SU-DHL-6 (cell line): ENCODE data around the gene TMEM232.

Source experiments
- H2AFZ ChIP-seq: fragments of 200-600 bp; sonication (generic); 2 replicates; pipeline ENCODE4 v1.6.1; 2014; ENCODE audit warnings: low read depth, mild to moderate bottlenecking, moderate library complexity, mixed read lengths, antibody characterized with exemption, low read length; ENCODE audit not compliant: severe bottlenecking
- H3F3A ChIP-seq: fragments of 200-600 bp; shearing (Covaris generic); 2 replicates; pipeline ENCODE4 v1.6.0; 2016; ENCODE audit warnings: antibody characterized with exemption, mild to moderate bottlenecking; ENCODE audit not compliant: insufficient read depth
- H3K27ac ChIP-seq: fragments of 200-600 bp; sonication (generic); 2 replicates; pipeline ENCODE4 v1.5.1; 2016; ENCODE audit warnings: low read depth, mild to moderate bottlenecking, low read length, moderate library complexity, mixed read lengths
- H3K27me3 ChIP-seq: fragments of 200-600 bp; sonication (generic), shearing (Covaris generic); 2 replicates; pipeline ENCODE4 v1.6.0; 2014; ENCODE audit warnings: mild to moderate bottlenecking, low read length
- H3K36me3 ChIP-seq: fragments of 200-600 bp; sonication (generic); 2 replicates; pipeline ENCODE4 v1.6.1; 2014; ENCODE audit warnings: mild to moderate bottlenecking, low read length, mixed read lengths
- H3K4me2 ChIP-seq: fragments of 300-600, 200-600 bp; shearing (Covaris generic), sonication (generic); 2 replicates; pipeline ENCODE4 v1.6.0; 2014; ENCODE audit warnings: low read length, low read depth, mild to moderate bottlenecking; ENCODE audit not compliant: poor library complexity, severe bottlenecking
- H3K4me3 ChIP-seq: fragments of 200-600 bp; sonication (generic); 2 replicates; pipeline ENCODE4 v1.5.1; 2014; ENCODE audit warnings: antibody characterized with exemption, low read length, mild to moderate bottlenecking, mixed read lengths; ENCODE audit not compliant: insufficient read depth, poor library complexity, severe bottlenecking
- H3K79me2 ChIP-seq: fragments of 200-600 bp; sonication (generic); 2 replicates; pipeline ENCODE4 v1.6.1; 2014; ENCODE audit warnings: mild to moderate bottlenecking, low read length, moderate library complexity; ENCODE audit not compliant: insufficient read depth
- H3K9ac ChIP-seq: fragments of 200-600 bp; sonication (generic); 2 replicates; pipeline ENCODE4 v1.7.0; 2014; ENCODE audit warnings: mild to moderate bottlenecking, low read length
- H3K9me2 ChIP-seq: fragments of 200-600 bp; sonication (generic); replicated peaks from 2 replicates; pipeline ENCODE4 v1.6.1; 2014; ENCODE audit warnings: low read length; ENCODE audit not compliant: insufficient read depth
- H3K9me3 ChIP-seq: fragments of 200-600 bp; sonication (generic); 2 replicates; pipeline ENCODE4 v1.6.1; 2014; ENCODE audit warnings: low read length, mixed read lengths; ENCODE audit not compliant: insufficient read depth
- H4K20me1 ChIP-seq: fragments of 200-600 bp; sonication (generic); 2 replicates; pipeline ENCODE4 v1.6.1; 2014; ENCODE audit warnings: low read depth, mild to moderate bottlenecking, antibody characterized with exemption, low read length, moderate library complexity, mixed read lengths
- CTCF ChIP-seq: fragments of 200-600 bp; sonication (generic); IDR thresholded peaks from one replicate; pipeline ENCODE4 v1.5.1; 2017; ENCODE audit warnings: antibody characterized with exemption, mild to moderate bottlenecking, low read length, moderate library complexity; ENCODE audit not compliant: insufficient read depth, poor library complexity, severe bottlenecking
- EZH2phosphoT487 ChIP-seq: fragments of 200-600 bp; sonication (generic), shearing (Covaris generic); conservative IDR thresholded peaks from 2 replicates; pipeline ENCODE4 v1.6.1; 2018; ENCODE audit warnings: mild to moderate bottlenecking, antibody characterized with exemption, low read length, moderate library complexity, mixed read lengths

The TMEM232 gene

DNA sequence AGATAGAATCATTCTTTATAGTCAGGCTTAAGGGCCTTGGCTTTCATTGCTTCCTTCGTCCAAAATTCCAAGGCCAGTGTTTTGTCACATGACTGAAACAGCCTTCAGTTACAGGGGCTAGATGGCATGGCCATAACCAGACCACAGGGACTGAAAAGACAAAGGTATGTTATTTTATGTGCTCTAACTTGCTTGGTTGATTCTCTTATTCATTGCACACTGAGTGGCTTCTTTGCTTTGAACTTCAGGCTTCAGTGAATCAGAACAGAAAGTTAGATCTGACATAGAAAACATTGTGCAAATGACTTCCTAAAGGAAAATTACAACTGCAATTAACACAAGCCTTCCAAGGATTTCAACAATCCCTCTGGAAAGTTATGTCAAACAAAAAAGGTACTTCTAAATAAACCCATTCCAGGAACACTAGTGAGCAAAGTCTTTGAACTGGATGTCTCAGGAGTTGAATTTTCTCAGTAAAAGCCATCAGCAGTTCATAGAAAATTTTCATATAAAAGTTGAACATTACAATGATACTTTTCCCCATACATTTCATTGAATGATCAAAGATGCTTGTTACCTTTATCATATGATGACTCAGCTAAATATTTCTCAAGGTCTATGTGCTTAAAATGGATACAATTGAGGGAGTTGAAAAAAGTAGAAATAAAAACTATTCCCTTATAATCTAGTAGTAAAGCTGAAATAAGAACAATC, 355.3 kb downstream of the TMEM232 start:
- no peaks in the 10 kb centered on the region for H3K27me3 ChIP-seq
- no peaks in the 10 kb centered on the region for H3F3A ChIP-seq
- no peak overlapping the region for H3K4me3 ChIP-seq
- H4K20me1 ChIP-seq = no peaks in the 10 kb centered on the region
- H3K79me2 ChIP-seq = no peaks in the 10 kb centered on the region
- no peaks in the 10 kb centered on the region for H3K9me3 ChIP-seq
- TF ChIP-seq EZH2phosphoT487 (no peak), CTCF (no peak)
- no peaks in the 10 kb centered on the region for H3K9me2 ChIP-seq
- H2AFZ ChIP-seq = no peak overlapping the region
- H3K27ac ChIP-seq = no peak overlapping the region
- H3K36me3 ChIP-seq = no peaks in the 10 kb centered on the region
- no peak overlapping the region for H3K9ac ChIP-seq
- no peak overlapping the region for H3K4me2 ChIP-seq
